SHP77 (cell line): ENCODE data around the gene CAMK2G.
"Not testable (repeated sequence)": the region's sequence is repeated elsewhere in the genome, so short reads cannot be mapped to it uniquely, and the experiment has no call there.

Experiments used
- DNase-seq, 2 experiments: peaks; one replicate each; lab custom pipeline; 2025; lab: John Stamatoyannopoulos, UW

CAMK2G gene

DNA sequence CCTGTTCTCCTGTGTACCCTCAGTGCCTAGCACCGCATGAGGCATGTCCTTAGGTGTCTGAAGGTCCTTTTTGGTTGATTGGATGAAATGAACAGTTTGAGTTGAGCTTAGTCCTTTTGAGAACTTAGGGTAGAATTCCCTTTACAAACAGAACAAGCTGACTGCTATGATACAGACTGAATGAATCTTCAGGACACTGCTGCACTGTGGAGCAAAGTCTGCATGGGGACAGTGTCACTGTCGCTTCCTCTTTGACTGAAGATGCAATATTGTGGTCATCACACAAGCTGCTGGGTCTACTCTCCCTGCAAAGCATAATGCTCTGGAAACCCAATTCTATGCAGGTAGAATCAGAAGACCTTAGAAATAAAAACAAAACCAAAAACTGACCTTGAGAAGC, 28.0 kb upstream of the CAMK2G start:
- DNase-seq: no peak

- no peak for DNase-seq
Measured at GRCh38 chr10:73901261-73901660, 26.9 kb upstream of the CAMK2G start.

DNA sequence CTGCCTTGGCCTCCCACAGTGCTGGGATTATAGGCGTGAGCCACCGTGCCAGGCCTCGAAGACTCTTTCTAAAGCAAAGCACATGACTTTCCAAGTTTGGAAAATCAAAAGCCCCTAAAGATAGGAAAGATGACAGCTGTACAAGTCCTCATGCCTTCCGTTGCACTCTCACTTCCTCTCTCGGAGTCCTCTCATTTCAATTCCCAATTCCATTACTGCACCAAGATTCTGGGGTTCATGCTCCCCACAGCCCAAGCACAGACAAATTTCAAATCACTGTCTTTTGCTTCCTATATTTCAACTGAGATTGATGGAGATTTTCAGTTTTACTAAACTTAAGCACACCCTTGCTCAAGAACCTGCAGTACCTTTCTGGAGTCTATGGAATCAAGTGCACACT, 25.7 kb upstream of the CAMK2G start:
- no peak for DNase-seq

GRCh38 chr10:73899423-73899822, 25.1 kb upstream of the CAMK2G start:
- DNase-seq: no peak

DNA sequence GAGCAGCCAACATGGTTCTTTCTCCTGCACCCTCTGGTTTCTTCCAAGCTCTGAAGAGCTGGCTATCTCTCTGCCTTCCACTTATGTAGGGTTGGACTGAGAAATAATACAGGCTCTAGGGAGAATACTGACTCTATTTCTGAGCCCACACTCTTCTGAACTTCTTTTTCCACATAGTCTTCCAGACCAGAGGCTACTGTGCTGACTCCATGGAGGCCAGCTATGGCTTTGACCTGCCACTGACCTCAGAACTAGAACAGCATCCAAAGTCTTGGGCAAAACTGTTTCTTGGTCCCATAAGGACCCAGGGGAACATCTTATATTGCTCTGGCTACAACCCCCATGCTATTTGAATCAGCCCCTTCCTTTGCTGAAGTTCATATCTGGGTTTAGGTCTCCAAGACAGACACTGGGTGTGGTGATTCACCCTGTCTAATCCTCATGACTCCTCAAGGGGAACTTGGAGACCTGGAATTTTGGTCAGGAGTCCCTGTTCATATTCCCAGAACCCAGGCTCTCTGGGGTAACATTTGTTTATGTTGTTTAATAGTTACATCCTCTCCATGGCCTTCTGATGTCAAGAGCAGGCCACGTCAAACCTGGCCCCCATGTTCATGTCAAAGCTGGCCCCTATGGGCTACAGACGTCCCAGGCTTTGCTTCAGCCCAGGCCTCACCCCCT, 24.5 kb upstream of the CAMK2G start:
- DNase-seq: no peak

GRCh38 chr10:73897693-73898092, 23.3 kb upstream of the CAMK2G start:
- DNase-seq: no peak

DNA sequence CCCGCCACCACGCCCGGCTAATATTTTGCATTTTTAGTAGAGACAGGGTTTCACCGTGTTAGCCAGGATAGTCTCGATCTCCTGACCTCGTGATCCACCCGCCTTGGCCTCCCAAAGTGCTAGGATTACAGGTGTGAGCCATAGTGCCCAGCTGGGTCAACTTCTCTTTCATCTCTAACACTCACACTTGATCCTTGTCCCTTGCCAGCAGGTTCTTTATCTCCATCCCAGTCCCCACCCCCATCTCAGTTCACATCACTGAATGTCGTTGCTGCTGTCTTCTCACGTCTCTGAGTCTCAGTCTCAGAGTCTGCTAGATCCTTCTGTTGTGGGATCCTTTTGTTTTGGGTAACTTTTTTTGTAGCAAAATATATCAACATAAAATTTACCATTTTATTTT, 21.0 kb upstream of the CAMK2G start:
- DNase-seq: not testable (repeated sequence)

DNA sequence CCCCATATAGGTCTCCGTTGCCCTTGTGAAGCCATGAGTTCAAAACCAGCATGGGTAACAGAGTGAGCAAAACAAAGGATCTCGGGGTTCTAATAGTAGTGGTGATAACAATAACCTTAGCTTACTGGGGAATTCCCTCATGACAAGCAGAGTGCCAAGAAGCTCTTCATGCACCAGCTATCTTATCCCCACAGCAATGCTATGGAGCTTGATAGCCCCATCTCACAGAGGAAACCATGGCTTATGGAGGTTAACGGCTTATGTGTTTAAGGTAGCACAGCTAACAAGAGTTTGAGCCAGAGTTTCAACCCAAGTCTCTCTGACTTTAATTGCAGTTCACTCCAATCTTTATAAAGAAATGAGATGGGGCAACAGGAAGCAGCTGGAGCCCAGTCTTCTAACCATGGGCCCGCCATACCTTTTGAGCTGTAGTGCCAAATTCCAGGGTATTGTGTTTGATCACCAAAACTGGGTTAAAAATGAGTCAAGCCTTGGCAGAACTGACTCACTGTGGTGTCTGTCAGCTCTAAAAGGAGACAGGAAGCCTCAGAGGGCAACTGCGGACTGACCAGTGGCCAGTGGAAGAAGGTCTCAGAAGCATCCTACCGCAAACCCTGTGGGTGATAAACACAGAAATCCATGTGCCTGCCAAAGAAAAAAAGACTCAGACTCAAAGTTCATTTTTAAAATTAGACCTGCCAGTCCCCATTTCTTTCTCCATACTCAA, 20.1 kb upstream of the CAMK2G start:
- no peak for DNase-seq

GRCh38 chr10:73893426-73893825, 19.1 kb upstream of the CAMK2G start:
- DNase-seq: no peak

DNA sequence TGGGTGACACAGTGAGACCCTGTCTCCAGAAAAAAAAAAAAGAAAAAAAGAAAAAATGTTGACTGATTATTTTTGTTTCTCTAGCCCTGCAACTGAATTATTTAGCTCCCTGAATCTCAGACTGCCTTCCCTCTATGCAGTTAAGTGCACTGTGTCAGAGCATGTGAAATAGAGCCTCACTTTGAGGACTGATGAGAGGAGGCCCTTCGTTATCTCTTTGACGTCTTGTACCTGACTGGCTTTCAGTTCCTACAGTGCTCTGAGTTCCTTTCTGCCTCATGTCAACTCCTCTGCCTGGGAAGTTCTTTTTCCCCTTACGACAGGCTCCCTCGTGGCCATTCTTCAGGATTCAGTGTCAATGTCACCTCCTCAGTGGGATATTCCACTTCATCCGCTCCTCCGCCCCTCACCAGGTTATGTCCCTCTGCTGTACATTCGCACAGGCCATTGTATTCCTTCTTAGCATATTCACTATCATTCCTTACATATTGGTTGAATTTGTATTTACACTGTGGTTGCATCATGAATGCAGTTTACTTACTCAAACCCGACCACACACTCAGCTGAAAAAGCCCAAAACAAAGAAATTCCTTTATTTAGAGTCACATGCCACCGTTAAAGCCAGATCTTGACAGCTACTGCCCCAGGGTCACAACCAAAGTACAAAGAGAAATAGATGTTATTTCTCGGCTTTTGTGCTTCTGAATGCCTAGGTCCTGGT, 18.1 kb upstream of the CAMK2G start:
- no peak for DNase-seq

DNA sequence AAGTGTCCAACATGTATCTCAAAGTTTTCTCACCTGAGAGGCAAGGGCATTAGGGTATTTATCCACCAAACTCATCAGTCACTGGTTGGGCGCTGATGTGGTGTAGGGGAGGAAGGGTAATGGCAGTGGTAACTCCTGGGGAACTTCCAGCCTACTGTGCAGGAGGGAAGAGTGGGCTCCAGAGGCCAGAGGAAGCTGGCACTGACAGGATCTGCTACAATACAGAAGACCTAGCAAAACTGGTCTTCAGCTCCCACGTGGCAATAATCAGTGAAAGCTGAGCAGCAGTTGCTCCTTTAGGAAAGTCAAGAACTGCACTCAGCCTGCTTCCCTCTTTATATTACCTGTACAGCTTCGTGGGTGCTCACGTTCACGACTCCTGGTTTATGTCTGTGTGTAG, 17.2 kb upstream of the CAMK2G start:
- DNase-seq: no peak

- not testable (repeated sequence) for DNase-seq
Measured at GRCh38 chr10:73890830-73891229, 16.5 kb upstream of the CAMK2G start.

DNA sequence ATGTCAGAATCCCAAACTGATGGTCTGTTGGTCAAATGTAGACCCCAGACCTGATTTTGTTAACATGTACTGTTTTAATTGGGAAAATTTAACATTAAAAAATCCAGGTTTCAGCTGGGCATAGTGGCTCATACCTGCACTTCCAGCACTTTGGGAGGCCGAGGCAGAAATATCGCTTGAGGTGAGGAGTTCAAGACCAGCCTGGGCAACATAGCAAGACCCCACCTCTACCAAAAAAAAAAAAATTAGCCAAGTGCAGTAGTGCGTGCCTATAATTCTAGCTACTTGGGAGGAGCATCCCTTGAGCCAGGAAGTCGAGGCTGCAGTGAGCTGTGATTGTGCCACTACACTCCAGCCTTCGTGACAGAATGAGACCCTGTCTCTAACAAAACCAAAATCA, 15.9 kb upstream of the CAMK2G start:
- no peak for DNase-seq

- not testable (repeated sequence) for DNase-seq
Measured at GRCh38 chr10:73889416-73889815, 15.1 kb upstream of the CAMK2G start.

DNA sequence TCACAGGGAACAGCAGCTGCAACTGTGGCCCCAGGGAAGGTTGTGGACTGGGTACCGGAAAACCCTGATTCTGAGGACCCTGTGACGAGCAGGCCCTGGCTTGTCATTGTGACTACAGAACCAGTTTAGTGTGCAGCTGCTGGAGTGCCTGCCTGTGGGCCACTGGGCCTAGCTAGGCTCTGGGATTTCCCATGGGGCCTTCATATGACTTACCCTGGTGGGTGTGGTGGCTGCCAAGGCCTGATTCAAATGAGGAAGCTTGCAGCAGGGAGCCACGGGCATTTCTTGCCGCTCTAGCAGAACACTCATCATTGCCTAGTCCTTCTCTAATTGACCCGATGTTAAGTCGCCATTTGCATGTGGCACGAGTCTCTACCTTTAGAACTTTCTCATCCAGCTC, 14.7 kb upstream of the CAMK2G start:
- peak; percentile 41 to 56 for DNase-seq

DNA sequence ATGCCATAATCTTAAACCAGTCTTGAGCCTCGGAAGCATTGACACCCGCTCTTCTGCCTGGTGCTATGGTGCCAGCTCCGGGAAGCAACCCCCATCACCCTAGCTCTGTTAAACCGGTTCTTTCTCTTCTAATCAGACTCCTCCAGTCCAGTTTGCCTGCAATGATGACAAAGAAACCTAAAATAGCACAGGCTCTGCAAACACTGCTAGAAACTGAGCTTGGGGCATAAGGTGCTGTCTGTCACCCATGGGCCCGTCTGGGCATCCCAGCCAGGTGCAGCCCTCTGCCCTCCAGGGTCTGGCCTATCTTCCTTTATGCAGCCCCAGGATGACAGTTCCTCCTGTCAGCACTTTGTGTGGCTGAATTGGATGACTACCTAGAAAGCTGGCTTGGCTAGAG, 14.2 kb upstream of the CAMK2G start:
- peak in 1 of 2 experiments; percentile 56 for DNase-seq

- no peak for DNase-seq
Measured at GRCh38 chr10:73887294-73888039, 13.1 kb upstream of the CAMK2G start.

DNA sequence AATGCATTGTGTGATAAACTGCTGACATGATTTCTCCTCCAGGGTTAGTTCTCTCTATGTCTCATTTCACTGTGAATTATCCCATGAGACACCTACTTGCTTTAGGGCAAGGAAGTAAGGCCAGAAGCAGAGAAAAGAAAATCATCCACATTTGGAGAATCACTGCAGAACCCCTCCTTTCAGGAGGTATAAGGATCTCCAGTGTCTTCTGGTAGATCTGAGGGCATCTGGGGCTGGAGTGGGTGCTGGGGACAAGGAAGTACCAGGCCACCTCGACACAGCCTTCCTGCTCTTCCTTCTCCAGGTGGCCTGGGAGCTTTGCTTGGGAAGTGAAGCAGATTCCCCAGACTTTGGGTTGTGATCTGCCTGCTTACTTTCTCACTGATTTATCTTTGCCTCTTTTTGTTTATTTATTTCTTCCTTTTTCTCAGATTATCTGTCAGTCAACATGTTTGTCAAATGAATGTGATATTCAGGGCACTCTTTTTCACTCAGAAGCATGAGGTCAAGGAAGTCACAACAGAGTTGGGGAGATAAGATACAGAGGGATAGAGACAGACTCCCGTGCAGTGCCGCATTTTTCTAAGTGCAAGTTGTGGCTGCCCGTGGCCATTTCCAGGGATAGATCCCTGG, 12.4 kb upstream of the CAMK2G start:
- DNase-seq: no peak

- DNase-seq: peak; percentile 4 to 18
Measured at GRCh38 chr10:73886085-73886529, 11.8 kb upstream of the CAMK2G start.

DNA sequence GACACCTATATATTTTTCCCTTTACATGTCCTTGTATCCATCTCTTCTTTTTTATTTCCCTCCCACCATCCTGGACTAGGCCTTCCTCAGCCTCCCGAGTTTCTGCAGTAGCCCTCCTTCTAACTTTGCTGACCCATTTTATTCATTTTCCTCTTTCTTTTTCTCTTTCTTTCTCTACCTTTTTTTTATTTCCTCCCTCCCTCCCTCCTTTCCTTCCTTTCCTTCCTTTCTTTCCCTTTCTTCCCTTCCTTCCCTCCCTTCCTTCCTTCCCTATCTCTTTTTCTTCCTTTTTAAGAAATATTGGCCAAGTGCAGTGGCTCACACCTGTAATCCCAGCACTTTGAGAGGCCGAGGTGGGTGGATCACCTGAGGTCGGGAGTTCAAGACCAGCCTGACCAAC, 9.7 kb upstream of the CAMK2G start:
- no peak for DNase-seq

DNA sequence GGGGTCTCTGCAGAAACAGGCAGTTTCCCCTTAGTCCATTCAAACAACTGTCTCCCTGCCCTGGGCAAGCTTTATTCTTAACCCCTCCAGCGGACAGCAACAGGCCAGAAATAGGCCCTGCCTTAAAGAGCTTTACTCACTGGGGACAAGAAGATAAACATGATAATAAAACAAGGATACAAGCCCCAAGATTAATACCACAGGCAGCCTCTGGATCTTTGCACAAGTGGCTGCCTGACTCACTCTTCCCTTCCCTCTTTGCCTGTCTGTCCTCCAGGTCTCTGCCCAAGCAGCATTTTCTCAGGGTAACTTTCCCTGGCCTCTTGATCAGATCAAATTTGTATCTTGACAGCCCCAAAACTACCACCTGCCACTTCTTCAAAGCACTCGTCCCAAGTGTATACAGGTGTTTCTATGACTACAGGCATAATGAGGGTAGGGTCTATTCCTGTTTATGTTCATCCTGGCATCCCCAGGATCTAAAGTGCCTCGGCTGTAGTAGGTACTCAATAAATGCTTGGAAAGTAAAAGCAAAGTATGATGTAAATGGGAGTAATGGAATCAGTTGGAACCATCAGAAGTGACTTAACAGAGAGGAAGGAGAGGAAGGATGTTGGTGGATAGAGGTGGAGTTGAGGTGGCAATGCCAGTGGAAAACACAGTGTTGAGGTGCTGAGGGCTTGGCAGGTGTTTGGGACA, 7.0 kb upstream of the CAMK2G start:
- no peak for DNase-seq
